ENCODE results near the gene NEU3. TPM values are rescaled to one million over a fixed set of nuclear protein-coding genes. Genes with fewer than 3 reads are reported as not detected.

Gene NEU3
- total and polyA plus RNA-seq, 3 donors from 2014 or later, result 25.8 to 41.5 (median 29.3) TPM

GRCh38 chr11:75050516-75050915, 61.8 kb downstream of the NEU3 start:
- WGBS, 2 donors, result 91 to 96% methylated on average over 4 of the region's 4 CpGs
- TF ChIP-seq CTCF (IDR thresholded peaks at IDR 0.05), result no peak
- TF ChIP-seq POLR2A (IDR thresholded peaks at IDR 0.05), result no peak
- intact Hi-C loops (cut with DNase I; ENCODE audit: low total_unique reads), result no loop called here

GRCh38 chr11:75051043-75051442, 62.3 kb downstream of the NEU3 start:
- Histone ChIP-seq H3K9me3 (no peaks in the 10 kb centered on the region), H3K36me3 (ENCODE audit: low read depth, missing control alignments) (no peaks in the 10 kb centered on the region), H3K4me3 (no peak overlapping the region), H3K27ac (no peak overlapping the region), H3K4me1 (no peaks in the 10 kb centered on the region), H3K27me3 (no peaks in the 10 kb centered on the region)
- no peak for TF ChIP-seq POLR2A (IDR thresholded peaks at IDR 0.05)
- intact Hi-C loops (cut with DNase I; ENCODE audit: low total_unique reads), result no loop called here
- 83 to 89% methylated on average over 1 to 5 of the region's 5 CpGs for whole genome bisulfite sequencing, 2 donors
- no peak for DNase-seq

More at GRCh38 chr11:75050516-75050915, 61.8 kb downstream of the NEU3 start:
- H3K4me1 ChIP-seq, result no peaks in the 10 kb centered on the region
- no peaks in the 10 kb centered on the region for H3K36me3 ChIP-seq (ENCODE audit: low read depth, missing control alignments)
- H3K9me3 ChIP-seq, result no peaks in the 10 kb centered on the region
- H3K27me3 ChIP-seq, result no peaks in the 10 kb centered on the region
- H3K4me3 ChIP-seq, result no peak overlapping the region
- H3K27ac ChIP-seq, result no peak overlapping the region
- DNase-seq, result no peak

GRCh38 chr11:75052457-75052856, 63.7 kb downstream of the NEU3 start:
- Histone ChIP-seq H3K27ac (no peak overlapping the region), H3K4me1 (no peaks in the 10 kb centered on the region), H3K36me3 (ENCODE audit: low read depth, missing control alignments) (no peaks in the 10 kb centered on the region), H3K27me3 (no peaks in the 10 kb centered on the region), H3K4me3 (no peak overlapping the region), H3K9me3 (no peaks in the 10 kb centered on the region)
- no peak for DNase-seq
- intact Hi-C loops (cut with DNase I; ENCODE audit: low total_unique reads), result no loop called here
- 54 to 100% methylated on average over 1 of the region's 1 CpG for WGBS, 2 donors
- TF ChIP-seq POLR2A (IDR thresholded peaks at IDR 0.05) (no peak), CTCF (IDR thresholded peaks at IDR 0.05) (no peak)

- Histone ChIP-seq H3K4me3 (no peak overlapping the region), H3K27ac (no peak overlapping the region), H3K4me1 (no peaks in the 10 kb centered on the region), H3K27me3 (no peaks in the 10 kb centered on the region), H3K9me3 (no peaks in the 10 kb centered on the region), H3K36me3 (ENCODE audit: low read depth, missing control alignments) (no peaks in the 10 kb centered on the region)
- DNase-seq, result no peak
- intact Hi-C loops (cut with DNase I; ENCODE audit: low total_unique reads), result no loop called here
- no peak for TF ChIP-seq POLR2A (IDR thresholded peaks at IDR 0.05)
- TF ChIP-seq CTCF (IDR thresholded peaks at IDR 0.05), result no peak
- WGBS, 2 donors, result 91 to 92% methylated on average over 4 to 6 of the region's 6 CpGs
Observed at GRCh38 chr11:75055511-75055910, 66.8 kb downstream of the NEU3 start.

GRCh38 chr11:75056814-75057213, 68.1 kb downstream of the NEU3 start:
- Histone ChIP-seq H3K27me3 (no peaks in the 10 kb centered on the region), H3K4me1 (no peaks in the 10 kb centered on the region), H3K27ac (no peak overlapping the region), H3K4me3 (no peak overlapping the region), H3K36me3 (ENCODE audit: low read depth, missing control alignments) (no peaks in the 10 kb centered on the region), H3K9me3 (no peaks in the 10 kb centered on the region)
- intact Hi-C loops (cut with DNase I; ENCODE audit: low total_unique reads), result no loop called here
- DNase-seq, result no peak
- TF ChIP-seq POLR2A (IDR thresholded peaks at IDR 0.05) (no peak), CTCF (IDR thresholded peaks at IDR 0.05) (no peak)
- 77 to 85% methylated on average over 3 of the region's 3 CpGs for WGBS, 2 donors

Data from testis (tissue), 3 donors.